SKM-1 treated with dmso at 0.1 percent for 144 hours (cell line): ENCODE results near the gene FARP1.
"Not testable (repeated sequence)": the region's sequence is repeated elsewhere in the genome, so short reads cannot be mapped to it uniquely, and the experiment has no call there.

ENCODE experiments used
- DNase-seq: peaks from one replicate; lab custom pipeline; 2025; ENCODE audit not compliant: unreplicated experiment; lab: John Stamatoyannopoulos, UW

The FARP1 gene

GRCh38 chr13:98224557-98224956 lies 81.7 kb downstream of the FARP1 start:
- no peak for DNase-seq

GRCh38 chr13:98225036-98225940 lies 82.4 kb downstream of the FARP1 start:
- DNase-seq = no peak

DNA sequence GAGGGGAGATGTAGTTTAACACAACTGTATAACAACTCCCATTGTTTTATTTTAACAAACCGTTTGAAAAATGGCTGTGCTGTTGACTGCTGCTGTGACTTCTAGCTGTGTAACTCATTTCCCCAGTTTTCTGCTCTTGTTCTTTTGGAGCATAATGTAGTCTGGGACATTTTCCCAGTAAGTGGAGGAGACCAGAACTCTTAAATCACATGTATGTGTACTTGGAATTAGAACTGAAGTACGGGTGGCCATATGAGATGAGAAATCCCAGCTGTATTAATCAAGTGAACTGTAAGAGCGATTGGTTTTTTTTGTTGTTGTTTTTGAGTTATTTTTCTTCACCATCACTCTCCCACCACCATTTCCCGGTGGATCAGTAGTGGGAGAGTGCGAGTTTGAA lies 83.6 kb downstream of the FARP1 start:
- DNase-seq = no peak

DNA sequence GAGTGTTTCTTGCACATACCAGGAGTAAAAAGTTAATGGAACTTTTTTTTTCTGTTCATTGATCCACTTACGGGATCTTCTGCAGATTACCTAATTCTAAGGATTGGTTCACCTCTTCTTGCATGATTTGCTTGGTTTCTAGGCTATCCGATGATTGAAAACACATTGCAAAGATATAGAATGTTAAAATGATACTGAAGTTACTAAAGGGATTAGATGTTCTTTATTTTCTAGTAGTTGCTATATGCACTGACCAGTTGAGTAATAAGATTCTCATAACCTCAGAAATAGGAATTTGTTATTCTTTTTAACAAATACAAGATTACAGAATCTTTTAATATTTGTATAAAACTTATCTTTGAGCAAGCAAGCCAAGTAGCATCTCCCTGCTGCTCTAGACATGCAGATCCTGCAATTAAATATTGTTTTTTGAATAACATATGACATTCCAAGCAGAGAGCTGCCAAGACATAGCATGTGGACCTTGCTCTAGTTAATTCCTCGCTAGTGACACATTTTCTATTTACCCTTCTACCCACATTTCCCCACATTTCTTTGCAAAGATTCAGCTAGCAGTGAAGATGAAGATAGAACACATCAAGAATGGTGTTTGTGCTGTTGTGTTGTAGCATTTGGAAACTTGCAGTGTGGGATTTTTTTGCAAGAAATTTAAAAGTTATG lies 85.9 kb downstream of the FARP1 start:
- DNase-seq = no peak

DNA sequence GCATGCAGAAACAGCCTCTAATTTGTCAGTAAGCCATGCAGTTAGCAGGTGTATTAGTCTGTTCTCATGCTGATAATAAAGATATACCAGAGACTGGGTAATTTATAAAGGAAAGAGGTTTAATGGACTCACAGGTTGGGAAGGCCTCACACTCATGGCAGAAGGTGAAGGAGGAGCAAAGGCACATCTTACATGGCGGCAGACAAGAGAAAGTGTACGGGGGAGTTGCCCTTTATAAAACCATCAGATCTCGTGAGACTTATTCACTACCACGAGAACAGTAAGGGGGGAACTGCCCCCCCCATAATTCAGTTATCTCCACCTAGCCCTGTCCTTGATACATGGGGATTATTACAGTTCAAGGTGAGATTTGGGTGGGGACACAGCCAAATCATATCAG lies 87.9 kb downstream of the FARP1 start:
- not testable (repeated sequence) for DNase-seq

GRCh38 chr13:98232456-98232855 lies 89.6 kb downstream of the FARP1 start:
- no peak for DNase-seq

GRCh38 chr13:98233127-98233526 lies 90.2 kb downstream of the FARP1 start:
- DNase-seq = no peak

- no peak for DNase-seq
Observed at GRCh38 chr13:98234348-98234747, 91.5 kb downstream of the FARP1 start.

GRCh38 chr13:98236197-98236596 lies 93.3 kb downstream of the FARP1 start:
- DNase-seq = no peak

- DNase-seq = no peak
Observed at GRCh38 chr13:98237331-98237730, 94.4 kb downstream of the FARP1 start.

- DNase-seq = no peak
Observed at GRCh38 chr13:98239162-98240076, 96.5 kb downstream of the FARP1 start.

DNA sequence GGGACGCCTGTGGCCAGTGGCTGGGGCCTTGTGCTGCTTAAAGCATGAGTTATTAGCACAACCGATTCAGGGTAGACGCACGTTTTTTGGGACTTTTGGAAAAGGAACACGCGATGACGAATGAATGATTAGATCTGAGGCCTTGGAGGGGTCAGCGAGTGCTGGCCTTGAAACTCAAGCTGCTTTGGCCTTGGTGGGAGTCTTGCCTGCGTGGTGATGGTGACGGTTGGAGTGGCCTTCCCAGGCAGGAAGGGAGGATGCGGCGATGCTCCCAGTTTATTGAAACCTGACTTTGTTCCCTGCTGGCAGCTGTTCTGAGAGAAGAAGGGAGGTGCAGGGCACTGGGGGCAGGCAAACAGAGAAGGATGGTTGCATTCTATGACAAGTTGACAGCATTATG lies 97.2 kb downstream of the FARP1 start:
- DNase-seq = no peak

DNA sequence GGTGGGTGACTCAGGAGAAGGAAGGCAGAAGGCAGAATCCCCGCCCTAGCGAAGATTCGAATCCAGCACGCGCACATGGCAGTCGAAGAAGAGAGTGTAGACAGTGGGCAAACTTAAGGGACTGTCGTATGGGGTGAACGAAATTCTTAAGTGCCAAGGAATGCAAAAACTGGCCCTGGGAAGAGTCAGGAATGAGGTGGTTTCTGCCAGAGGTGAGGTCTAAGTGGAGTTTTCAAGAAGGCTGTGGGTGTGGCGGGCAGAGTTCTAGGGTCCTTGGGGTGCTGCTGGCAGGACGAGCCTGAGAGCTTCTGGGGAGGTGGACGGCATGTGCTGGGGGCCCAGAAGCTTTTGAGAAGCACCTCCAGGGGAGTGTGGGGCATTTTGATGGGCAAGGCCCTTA lies 98.1 kb downstream of the FARP1 start:
- no peak for DNase-seq

GRCh38 chr13:98241976-98242375 lies 99.1 kb downstream of the FARP1 start:
- no peak for DNase-seq

- DNase-seq = no peak
Observed at GRCh38 chr13:98242403-98242802, 99.5 kb downstream of the FARP1 start.

GRCh38 chr13:98243929-98244272 lies 101.0 kb downstream of the FARP1 start:
- no peak for DNase-seq

- no peak for DNase-seq
Observed at GRCh38 chr13:98246538-98247172, 103.8 kb downstream of the FARP1 start.

GRCh38 chr13:98251708-98252107 lies 108.8 kb downstream of the FARP1 start:
- no peak for DNase-seq

DNA sequence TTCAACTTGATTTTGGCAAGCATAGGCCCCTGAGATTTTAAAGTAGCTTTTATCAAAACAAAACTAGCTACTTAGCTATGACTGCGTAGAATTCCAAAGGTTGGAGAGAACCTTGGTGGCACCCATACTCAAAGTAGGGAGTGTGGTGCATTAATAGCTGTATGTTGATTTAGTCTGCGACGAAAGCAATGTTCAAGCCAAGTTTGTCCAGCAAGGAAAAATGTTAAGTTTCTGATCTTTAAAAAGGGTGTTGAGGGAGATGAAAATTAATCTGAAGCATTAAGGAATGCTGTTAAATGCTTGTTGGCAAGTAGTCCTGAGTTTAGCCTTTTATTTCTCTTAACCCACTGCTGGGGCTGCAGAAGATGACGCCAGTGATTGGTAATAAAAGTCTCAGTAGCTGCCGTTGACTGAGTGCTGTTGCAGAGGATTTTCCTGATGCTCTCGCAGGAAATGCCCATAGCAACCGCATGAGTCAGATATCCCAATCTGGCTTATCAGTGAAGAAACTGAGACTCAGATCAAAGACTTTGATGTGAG lies 110.1 kb downstream of the FARP1 start:
- no peak for DNase-seq

- DNase-seq = no peak
Observed at GRCh38 chr13:98253526-98253925, 110.6 kb downstream of the FARP1 start.

DNA sequence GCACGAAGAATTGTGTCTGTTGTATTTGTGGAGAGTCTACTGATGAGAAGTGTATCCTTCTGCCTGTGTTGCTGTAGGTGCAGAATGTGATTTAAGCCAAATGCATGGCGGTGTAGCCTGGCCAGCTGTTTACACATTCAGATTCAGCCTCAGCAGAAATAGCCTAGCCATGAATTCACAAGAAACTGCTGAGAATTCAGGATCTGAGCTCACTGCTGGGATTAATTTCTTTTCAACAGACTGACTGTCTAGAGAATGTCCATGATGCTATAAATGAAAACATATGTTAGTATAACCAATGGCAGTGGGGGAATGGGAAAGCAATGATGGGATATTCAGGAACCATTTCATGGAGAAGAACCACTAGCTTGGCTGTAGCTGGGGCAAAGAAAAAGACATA lies 111.6 kb downstream of the FARP1 start:
- no peak for DNase-seq
